ENCODE measurements around the gene DNAJB13.

The DNAJB13 gene

DNA sequence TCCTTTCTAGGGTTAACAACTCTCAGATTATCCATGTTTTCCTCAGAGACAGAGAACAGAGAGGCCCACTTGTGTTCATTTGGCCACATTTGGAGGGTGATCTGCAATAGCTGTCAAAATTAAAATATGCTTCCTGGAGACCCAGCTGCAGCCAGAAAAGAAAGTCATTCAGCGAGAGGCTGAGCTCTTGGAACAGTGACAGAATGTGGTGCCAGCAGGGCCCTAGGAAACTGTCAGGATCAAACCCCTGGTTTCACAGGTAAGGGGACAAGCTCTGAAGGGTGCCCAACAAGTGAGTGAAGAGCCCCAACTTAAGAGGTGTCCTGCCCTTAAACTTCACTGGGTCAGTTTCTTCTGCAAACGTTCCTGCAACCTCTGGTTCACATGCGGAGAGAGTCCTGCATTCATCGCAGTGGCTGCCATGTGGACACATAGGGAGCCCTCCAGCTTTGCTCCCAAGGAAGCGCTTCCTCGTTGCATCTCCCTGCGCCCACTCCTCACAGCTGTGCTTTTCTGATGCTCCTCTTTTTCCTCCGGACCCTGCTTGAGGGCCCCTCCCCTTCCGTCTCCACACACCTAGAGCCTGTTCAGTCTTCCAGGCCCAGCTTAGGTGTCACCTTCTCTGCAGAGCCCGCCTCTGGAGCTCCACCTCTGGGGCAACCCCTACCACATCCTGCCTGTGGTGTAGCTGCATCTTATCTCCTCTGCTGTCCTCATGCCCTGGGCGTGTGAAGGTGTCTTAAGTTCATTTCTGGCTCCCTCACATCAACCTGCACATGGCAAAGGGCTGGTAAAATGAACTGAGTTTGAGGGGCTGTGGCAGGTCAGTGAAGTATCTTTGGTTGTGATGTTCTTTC lies 54.2 kb downstream of the DNAJB13 start:
- H3K27me3 ChIP-seq (replicated peaks; ENCODE audit: insufficient read depth, low read length) = no peaks in the 10 kb centered on the region
- H3K4me2 ChIP-seq (ENCODE audit: low read depth, low read length) = no peak overlapping the region
- no peak overlapping the region for H2AFZ ChIP-seq (ENCODE audit: low read length)
- no peaks in the 10 kb centered on the region for H3F3A ChIP-seq (ENCODE audit: insufficient read depth, low read length)
- H4K20me1 ChIP-seq (ENCODE audit: insufficient read depth, low read length) = no peaks in the 10 kb centered on the region
- no peak overlapping the region for H3K4me3 ChIP-seq (ENCODE audit: low read length)
- DNase-seq = peak; percentile 16
- TF ChIP-seq EZH2phosphoT487 (IDR thresholded peaks at IDR 0.05; ENCODE audit: low read length) (no peak), EZH2 (optimal IDR thresholded peaks at IDR 0.05; ENCODE audit: low read depth, low read length) (no peak), CTCF (IDR thresholded peaks at IDR 0.05; ENCODE audit: low read length) (no peak)
- no peaks in the 10 kb centered on the region for H3K4me1 ChIP-seq (ENCODE audit: low read length)
- no peak overlapping the region for H3K9ac ChIP-seq (ENCODE audit: low read length)
- no peaks in the 10 kb centered on the region for H3K36me3 ChIP-seq (replicated peaks; ENCODE audit: insufficient read depth, low read length)
- no peaks in the 10 kb centered on the region for H3K9me3 ChIP-seq (replicated peaks; ENCODE audit: insufficient read depth, low read length)
- H3K79me2 ChIP-seq (ENCODE audit: low read length) = no peaks in the 10 kb centered on the region
- no peak overlapping the region for H3K27ac ChIP-seq (ENCODE audit: low read length)
- H3K9me2 ChIP-seq (replicated peaks; ENCODE audit: insufficient read depth, low read length) = no peaks in the 10 kb centered on the region

GRCh38 chr11:74005721-74006517 lies 55.1 kb downstream of the DNAJB13 start:
- TF ChIP-seq CTCF (IDR thresholded peaks at IDR 0.05; ENCODE audit: low read length) (no peak), EZH2phosphoT487 (IDR thresholded peaks at IDR 0.05; ENCODE audit: low read length) (no peak), EZH2 (optimal IDR thresholded peaks at IDR 0.05; ENCODE audit: low read depth, low read length) (no peak)
- Histone ChIP-seq H3K9me3 (replicated peaks; ENCODE audit: insufficient read depth, low read length) (no peaks in the 10 kb centered on the region), H3K9me2 (replicated peaks; ENCODE audit: insufficient read depth, low read length) (no peaks in the 10 kb centered on the region), H3K36me3 (replicated peaks; ENCODE audit: insufficient read depth, low read length) (no peaks in the 10 kb centered on the region), H3K27me3 (replicated peaks; ENCODE audit: insufficient read depth, low read length) (no peaks in the 10 kb centered on the region), H3K27ac (ENCODE audit: low read length) (no peak overlapping the region), H3K9ac (ENCODE audit: low read length) (no peak overlapping the region), H3K4me2 (ENCODE audit: low read depth, low read length) (no peak overlapping the region), H3K4me3 (ENCODE audit: low read length) (no peak overlapping the region), H3F3A (ENCODE audit: insufficient read depth, low read length) (no peaks in the 10 kb centered on the region), H4K20me1 (ENCODE audit: insufficient read depth, low read length) (no peaks in the 10 kb centered on the region), H2AFZ (ENCODE audit: low read length) (no peak overlapping the region), H3K4me1 (ENCODE audit: low read length) (no peaks in the 10 kb centered on the region), H3K79me2 (ENCODE audit: low read length) (no peaks in the 10 kb centered on the region)
- DNase-seq = no peak

DNA sequence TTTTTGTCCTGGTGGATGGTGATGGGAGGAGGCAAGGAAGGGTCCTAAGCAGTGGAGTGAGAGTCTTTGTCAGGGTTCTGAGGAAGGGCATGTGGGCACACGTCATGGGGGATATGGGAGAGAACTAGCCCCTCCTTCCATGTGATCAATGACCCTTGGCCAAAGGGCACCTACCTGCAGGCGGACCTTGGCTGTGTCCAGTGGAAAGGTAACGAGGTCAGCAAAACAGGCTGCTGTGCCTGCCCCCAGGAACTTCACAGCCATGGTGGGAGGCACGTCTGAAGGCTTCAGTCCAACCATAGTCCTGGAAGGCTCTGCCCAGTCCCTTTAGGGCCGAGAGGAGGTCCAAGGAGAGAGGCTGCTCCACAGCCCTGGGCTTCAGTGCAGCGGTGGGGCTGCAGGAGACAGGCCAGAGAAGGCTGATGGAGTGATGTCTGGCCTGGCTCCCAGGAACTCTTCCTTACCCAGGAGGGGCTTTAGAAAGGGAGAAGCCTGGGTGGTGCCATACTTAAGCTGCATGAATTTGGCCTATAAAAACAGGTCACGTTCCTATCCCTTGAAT lies 56.0 kb downstream of the DNAJB13 start:
- no peak overlapping the region for H3K27ac ChIP-seq (ENCODE audit: low read length)
- H3K4me3 ChIP-seq (ENCODE audit: low read length) = no peak overlapping the region
- no peak for DNase-seq
- TF ChIP-seq EZH2phosphoT487 (IDR thresholded peaks at IDR 0.05; ENCODE audit: low read length) (no peak), CTCF (IDR thresholded peaks at IDR 0.05; ENCODE audit: low read length) (no peak), EZH2 (optimal IDR thresholded peaks at IDR 0.05; ENCODE audit: low read depth, low read length) (no peak)
- no peaks in the 10 kb centered on the region for H3K4me1 ChIP-seq (ENCODE audit: low read length)
- H3K9ac ChIP-seq (ENCODE audit: low read length) = no peak overlapping the region
- H3F3A ChIP-seq (ENCODE audit: insufficient read depth, low read length) = no peaks in the 10 kb centered on the region
- H3K79me2 ChIP-seq (ENCODE audit: low read length) = no peaks in the 10 kb centered on the region
- no peak overlapping the region for H3K4me2 ChIP-seq (ENCODE audit: low read depth, low read length)
- no peaks in the 10 kb centered on the region for H3K9me2 ChIP-seq (replicated peaks; ENCODE audit: insufficient read depth, low read length)
- H3K36me3 ChIP-seq (replicated peaks; ENCODE audit: insufficient read depth, low read length) = no peaks in the 10 kb centered on the region
- no peak overlapping the region for H2AFZ ChIP-seq (ENCODE audit: low read length)
- H3K9me3 ChIP-seq (replicated peaks; ENCODE audit: insufficient read depth, low read length) = no peaks in the 10 kb centered on the region
- no peaks in the 10 kb centered on the region for H3K27me3 ChIP-seq (replicated peaks; ENCODE audit: insufficient read depth, low read length)
- no peaks in the 10 kb centered on the region for H4K20me1 ChIP-seq (ENCODE audit: insufficient read depth, low read length)
